ENCODE results near the gene TIMP2.
A peak's percentile ranks its signal among the peaks of the same experiment; 100 is the strongest.
"Not testable (repeated sequence)": the region's sequence is repeated elsewhere in the genome, so short reads cannot be mapped to it uniquely, and the experiment has no call there.

TIMP2 gene

DNA sequence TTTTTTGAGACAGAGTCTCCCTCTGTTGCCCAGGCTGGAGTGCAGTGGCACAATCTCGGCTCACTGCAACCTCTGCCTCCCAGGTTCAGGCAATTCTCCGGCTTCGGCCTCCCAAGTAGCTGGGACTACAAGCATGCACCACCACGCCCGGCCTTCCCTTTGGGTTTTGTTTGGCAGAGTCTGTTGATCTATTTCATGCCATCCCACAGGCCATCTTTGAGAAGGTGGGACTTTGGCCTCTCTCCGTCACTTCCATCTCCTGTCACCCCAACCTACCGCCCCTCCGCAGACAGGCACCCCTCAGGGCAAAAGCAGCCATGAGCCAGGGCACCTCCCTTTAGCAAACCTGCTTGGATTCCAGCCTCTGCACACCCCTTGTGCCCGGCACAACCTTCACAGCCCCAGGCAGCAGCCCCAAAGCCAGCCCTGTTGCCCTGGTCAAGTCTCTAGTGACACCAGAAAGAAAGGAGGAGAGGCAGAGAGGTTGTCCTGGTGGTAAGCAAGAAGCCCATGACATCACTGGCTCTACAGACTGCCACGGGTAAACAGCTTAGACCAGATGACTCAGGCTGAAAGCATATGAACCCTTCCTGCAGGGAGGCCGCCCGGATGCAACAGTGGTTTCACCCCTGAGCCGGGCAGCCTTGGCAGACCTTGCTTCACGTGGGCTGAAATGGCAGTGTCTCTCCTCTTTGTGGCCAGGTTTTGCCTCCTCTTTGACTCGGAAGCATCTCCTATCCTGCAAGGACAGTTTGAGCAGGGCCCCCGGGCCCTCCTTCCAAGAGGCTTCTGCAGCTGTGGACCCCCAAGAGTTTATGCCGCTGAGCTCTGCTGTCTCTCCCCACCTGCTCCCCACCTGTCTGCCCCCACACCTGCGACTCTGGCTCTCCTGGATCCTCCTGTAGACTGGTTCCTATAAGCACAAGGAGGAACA is 8.1 kb upstream of the TIMP2 start:
- peak; percentile 92 for DNase-seq (ENCODE audit: low spot score)

GRCh38 chr17:78929908-78930775 is 5.0 kb upstream of the TIMP2 start:
- no peak for DNase-seq (ENCODE audit: low spot score)

DNA sequence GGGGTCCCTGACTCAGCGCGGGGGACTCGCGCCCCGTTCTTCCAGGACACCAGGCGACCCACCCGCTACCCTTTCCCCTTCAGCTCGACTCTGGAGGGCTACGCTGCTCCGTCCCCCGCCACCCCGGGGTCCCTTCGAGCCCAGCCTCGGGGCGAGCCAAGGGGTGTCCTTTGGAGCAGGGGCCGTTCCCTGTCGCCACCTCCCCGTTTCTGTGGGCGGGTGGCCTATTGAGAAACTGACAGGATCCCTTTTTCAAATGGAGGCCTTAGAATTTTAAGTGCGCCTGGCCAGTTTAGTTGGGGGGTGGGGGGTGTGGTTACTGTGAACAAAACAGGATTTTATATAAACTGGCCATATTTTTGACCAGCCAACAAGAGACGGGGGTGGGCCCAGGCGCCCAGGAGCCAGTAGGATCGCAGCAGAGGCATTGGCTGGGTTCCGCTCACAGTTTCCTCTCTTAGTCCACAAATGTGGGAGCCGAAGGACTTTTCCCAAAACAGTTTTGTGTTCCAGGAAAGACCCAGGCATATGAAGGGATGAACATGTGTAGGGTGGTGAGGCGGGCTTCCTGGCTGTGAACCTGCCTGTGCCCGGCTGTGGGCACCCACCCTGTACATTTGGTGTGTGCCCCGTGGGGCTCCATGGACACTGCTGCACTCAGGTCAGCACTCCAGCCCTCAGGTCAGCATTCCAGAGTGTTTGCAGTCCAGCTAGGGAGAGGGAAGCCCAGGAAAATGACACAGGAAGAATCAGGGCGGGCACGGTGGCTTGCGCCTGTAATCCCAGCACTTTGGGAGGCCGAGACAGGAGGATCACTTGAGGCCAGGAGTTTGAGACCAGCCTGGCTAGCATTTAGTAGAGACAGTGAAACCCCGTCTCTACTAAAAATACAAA is 722 bp upstream of the TIMP2 start:
- peak; percentile 94 for DNase-seq (ENCODE audit: low spot score)

- DNase-seq (ENCODE audit: low spot score), result peak; percentile 70
These were observed 571 bp downstream of the TIMP2 start for GRCh38 chr17:78924481-78925151.

- peak; percentile 64 for DNase-seq (ENCODE audit: low spot score)
These were observed 1.3 kb downstream of the TIMP2 start for GRCh38 chr17:78923660-78924453.

GRCh38 chr17:78922816-78923498 is 2.2 kb downstream of the TIMP2 start:
- DNase-seq (ENCODE audit: low spot score), result no peak

GRCh38 chr17:78921437-78921971 is 3.7 kb downstream of the TIMP2 start:
- DNase-seq (ENCODE audit: low spot score), result no peak

DNA sequence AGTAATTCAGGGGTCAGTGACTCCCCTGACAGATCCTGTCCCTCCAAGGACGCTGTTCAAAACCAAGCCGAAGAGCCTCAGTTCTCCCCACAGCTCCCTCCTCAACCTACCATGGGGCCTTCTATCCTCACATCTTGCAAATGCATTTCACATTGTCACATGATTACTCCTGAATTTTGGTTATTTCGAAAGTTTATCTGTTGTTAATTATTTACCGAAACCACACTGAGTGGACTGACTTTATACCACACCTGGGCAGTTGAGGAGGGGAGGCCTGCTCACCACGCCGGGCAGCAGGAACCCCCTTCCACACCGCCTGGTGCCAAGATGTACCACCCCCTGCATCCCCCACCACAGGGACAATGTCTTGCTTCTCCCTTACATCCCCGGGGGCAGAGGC is 4.7 kb downstream of the TIMP2 start:
- no peak for DNase-seq (ENCODE audit: low spot score)

DNA sequence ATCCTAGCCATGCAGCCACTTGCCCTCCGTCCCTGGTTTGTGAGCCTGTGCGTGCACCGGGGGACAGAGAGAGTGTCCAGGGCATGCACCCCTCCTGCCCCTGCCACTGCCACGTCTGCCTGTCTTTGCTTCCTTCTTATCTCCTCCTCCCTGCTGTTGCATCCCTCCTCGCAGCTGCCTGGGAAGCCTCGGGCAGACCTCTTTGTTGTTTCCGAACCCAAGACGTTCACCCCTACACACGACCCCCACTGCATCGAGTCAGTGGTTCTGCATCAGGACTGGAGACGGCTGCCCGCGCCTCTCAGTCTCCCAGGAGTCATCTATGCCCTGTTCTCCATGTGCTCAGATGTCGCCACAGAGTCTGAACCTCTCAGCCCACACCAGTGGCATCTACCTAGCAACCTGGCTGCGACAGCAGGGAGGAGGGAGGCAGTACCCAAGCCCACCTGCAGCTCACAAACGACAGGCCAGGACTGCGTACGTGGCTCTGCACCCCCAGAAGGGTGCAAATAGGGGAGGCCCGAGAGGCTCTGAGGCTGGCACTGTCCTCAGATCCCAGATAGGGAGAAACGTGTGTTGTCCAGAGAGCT is 5.2 kb downstream of the TIMP2 start:
- DNase-seq (ENCODE audit: low spot score), result no peak

DNA sequence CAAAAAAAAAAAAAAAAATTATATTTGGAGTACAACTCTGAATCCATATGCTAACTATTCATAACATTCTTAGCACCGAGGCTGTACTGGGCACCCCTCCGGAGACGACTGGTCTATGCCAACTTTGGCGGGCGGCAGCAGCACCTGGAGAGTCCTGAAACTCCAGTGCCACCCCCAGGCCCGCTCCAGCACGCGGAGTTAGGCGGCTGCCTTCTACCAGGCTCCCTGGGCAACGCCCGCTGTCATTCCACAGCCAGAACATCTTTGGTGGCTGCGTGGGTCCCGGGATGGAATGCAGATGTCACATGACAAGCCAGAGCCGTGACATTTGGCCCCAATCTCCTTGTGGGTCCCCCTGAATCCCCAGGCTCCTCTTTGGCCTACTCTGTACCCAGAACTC is 6.2 kb downstream of the TIMP2 start:
- no peak for DNase-seq (ENCODE audit: low spot score)

DNA sequence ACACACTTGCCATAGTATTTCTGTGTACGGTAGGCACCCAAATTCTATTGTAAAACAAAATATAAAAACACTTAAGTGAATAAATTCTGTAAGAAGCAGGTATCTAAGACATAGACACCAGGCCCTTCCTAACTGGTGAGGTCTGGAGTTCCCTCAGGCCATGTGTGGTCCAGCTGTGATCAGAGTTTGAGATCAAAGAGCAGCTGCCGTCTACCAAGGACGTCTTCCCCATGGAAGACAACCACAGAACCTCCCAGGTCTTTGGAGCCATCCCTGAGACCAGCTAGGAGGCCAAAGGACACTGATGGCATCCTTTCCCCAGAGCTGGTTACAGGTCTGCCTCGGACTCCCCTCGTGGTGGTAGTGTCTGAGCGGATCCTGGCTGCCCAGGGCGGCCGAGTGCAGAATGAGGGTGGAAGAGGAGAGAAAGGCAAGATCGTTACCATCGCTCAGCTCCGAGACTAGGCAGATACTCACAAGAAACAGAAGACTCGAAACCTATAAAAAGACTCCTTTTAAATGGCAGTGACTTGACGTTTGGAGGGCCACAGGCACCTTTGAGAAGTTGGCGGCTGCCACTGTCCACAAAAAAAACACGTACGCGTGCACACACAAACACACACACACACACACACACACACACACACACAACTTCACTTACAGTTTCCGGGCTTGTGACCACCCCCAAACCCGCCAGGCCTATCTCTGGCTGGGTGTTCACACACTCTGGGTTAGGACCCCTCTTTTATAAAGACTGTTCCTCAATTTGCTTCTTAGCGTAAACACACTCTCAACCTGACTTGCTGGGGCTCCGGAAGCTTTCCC is 7.5 kb downstream of the TIMP2 start:
- no peak for DNase-seq (ENCODE audit: low spot score)

DNA sequence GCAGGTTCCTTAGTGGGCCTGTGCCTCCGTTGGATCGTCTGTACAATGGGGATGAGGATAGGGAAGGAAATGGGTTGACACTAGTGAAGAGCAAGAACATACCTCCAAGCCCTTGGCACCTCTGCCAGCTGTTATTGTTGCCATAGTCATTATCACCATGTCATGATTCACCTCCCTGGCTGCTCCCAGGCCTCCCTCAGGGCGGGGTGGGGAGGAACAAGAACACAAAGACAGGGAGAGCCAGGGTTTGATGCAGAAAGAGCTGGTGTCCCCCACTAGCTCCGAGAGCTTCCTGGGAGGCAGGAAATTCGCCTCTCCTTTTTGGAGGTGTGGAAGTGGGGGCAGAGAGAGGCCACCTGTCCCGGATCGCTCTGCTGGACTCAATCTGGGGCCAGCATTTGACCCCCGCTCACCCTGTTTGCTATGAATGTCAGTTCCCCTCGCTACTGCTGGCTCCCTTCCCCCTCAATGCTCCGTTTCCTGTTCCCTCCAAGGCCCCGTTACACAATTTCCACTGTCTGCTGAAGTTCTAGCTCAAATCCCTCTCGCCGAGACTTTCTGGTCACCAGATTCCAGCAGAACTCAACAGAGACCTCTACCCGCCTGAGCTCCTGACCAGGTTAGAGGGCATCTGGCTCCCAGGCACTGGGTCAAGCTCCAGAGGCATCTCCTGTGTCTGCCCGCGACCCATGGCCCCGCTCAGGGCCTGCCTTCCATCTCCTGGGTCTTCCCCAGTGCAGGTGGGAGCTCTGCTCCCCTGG is 9.1 kb downstream of the TIMP2 start:
- peak; percentile 68 for DNase-seq (ENCODE audit: low spot score)

- no peak for DNase-seq (ENCODE audit: low spot score)
These were observed 12.1 kb downstream of the TIMP2 start for GRCh38 chr17:78913115-78913514.

DNA sequence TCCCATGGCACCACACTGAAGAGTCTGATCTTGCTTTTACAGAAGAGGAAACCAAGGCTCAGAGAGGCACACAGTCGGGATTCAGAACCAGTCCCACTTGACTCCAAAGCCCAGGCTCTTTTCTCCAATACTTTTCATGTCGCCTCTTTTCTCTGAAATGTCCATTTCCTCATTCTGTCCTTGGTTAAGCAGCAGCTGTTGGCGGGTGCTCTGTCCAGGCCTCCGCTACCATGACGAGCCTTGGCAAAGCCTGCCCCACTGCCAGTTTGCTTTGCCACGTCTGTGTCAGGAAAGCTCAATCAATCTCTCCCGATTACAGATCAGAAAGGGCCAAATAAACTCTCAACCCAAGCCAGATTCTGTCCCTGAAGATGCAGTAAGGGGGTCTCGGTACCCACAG is 13.1 kb downstream of the TIMP2 start:
- DNase-seq (ENCODE audit: low spot score), result no peak

- DNase-seq (ENCODE audit: low spot score), result not testable (repeated sequence)
These were observed 13.6 kb downstream of the TIMP2 start for GRCh38 chr17:78911543-78911942.

DNA sequence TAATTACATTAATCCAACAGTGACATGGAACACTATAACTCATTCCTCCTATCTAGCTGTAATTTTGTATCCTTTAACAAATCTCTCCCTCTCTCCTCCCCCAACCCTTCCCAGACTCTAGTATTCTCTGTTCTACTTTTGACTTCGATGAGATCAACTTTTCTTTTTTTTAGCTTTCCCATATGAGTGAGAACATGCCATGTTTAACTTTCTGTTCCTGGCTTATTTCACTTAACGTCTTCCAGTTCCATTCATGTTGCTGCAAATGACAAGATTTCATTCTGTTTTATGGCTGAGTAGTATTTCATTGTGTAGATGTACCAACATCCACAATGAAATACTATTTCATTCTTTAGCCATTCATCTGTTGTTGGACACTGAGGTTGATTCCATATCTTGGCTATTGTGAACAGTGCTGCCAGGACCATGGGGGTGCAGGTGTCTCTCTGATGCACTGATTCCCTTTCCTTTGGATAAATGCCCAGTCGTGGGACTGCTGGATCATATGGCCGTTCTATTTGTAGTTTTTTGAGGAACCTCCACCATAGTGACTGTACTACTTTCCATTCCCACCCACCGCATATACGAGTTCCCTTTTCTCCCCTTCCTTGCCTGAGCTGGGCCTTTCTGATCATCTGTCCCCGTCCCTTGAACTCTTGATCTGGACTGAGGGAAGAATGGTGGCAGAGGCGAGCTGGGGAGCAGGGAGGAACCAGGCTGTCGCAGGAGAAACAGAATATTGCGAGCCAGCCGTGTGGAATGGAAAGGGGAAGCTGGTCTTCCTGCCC is 14.5 kb downstream of the TIMP2 start:
- DNase-seq (ENCODE audit: low spot score), result no peak

DNA sequence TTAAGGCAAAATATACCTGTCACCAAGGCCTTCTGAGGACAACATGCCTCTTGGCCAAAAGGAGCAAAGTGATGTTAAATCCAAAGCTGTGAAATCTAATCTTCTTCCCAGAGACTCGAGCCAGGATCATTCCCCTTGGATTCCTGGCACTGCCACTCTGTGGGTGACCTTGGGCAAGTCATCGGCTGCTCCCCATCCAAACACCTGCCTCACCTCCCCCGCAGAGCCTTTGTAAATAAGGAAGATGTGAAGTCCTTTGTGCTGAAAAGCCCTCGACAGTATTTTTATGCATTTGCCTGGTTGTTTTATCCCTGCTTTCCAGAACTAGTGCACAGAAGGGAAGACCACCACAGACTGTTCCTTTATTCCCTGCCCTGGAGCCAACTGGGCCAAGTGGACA is 16.8 kb downstream of the TIMP2 start:
- no peak for DNase-seq (ENCODE audit: low spot score)
